Measurements from ENCODE around the gene SAMD1.

SAMD1 gene

DNA sequence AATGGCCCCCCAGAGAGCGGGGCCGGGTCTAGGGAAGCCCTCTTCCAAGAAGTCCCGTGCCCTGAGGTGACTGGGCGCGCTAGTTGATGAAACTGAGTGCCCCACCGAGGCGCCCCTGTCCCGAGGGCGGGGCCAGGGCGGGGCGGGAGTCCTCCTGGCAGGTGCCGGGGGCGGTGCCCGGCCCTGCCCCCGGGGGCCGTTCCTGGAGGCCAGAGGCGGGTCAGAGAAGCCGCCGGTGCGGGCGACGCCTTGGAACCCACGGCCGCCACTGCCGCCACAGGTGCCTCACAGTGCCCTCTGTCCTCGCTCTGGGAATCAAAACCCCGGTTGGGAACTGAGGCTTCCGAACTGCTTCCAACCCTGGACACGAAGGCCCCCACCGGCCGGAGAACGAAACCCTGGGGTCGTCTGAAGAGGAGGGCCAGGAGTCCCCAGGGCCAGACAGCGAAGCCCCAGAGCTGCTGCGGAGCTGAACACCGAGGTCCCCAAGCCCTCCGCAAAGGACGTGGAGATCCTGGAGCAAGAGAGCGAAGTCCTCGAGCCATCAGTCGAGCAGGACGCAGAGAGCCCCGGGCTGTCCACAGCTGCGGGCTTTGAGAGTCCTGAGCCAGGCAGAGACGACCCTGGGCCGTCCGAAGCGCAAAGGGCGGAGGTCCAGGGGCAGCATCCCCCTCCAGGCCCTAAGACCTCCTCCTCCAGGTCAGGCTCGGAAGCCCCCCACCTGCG, 17.9 kb downstream of the SAMD1 start, which contains the start of gene MISP3:
Gene MISP3, plus strand, starts transcription at position 252 of the 726 bp plus-strand sequence. CDS start 524 bp downstream, outside the sequence.
- H3K4me3 ChIP-seq (ENCODE audit: low read depth, low read length) = peak within 1 kb of the TSS; percentile 64
- DNase-seq (ENCODE audit: low read depth) = no peak
- TF ChIP-seq, protein P1, sequence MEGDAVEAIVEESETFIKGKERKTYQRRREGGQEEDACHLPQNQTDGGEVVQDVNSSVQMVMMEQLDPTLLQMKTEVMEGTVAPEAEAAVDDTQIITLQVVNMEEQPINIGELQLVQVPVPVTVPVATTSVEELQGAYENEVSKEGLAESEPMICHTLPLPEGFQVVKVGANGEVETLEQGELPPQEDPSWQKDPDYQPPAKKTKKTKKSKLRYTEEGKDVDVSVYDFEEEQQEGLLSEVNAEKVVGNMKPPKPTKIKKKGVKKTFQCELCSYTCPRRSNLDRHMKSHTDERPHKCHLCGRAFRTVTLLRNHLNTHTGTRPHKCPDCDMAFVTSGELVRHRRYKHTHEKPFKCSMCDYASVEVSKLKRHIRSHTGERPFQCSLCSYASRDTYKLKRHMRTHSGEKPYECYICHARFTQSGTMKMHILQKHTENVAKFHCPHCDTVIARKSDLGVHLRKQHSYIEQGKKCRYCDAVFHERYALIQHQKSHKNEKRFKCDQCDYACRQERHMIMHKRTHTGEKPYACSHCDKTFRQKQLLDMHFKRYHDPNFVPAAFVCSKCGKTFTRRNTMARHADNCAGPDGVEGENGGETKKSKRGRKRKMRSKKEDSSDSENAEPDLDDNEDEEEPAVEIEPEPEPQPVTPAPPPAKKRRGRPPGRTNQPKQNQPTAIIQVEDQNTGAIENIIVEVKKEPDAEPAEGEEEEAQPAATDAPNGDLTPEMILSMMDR (IDR thresholded peaks at IDR 0.05; ENCODE audit: low read depth, low read length, missing control alignments) = no peak

DNA sequence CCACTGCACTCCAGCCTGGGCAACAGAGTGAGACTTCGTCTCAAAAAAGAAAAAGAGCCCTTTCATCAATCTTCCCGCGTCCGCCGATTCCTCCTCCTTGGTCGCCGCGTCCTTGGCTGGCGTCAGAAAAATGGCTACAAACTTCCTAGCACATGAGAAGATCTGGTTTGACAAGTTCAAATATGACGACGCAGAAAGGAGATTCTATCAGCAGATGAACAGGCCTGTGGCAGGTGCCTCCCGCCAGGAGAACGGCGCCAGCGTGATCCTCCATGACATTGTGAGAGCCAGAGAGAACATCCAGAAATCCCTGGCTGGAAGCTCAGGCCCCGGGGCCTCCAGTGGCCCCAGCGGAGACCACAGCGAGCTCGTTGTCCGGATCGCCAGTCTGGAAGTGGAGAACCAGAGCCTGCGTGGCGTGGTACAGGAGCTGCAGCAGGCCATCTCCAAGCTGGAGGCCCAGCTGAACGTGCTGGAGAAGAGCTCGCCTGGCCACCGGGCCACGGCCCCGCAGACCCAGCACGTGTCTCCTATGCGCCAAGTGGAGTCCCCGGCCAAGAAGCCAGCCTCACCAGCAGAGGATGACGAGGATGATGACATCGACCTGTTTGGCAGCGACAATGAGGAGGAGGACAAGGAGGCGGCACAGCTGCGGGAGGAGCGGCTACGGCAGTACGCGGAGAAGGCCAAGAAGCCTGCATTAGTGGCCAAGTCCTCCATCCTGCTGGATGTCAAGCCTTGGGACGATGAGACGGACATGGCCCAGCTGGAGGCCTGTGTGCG, 20.1 kb downstream of the SAMD1 start:
- DNase-seq (ENCODE audit: low read depth) = no peak
- TF ChIP-seq, protein P1 (IDR thresholded peaks at IDR 0.05; ENCODE audit: low read depth, low read length, missing control alignments) = no peak
- no peak overlapping the region for H3K4me3 ChIP-seq (ENCODE audit: low read depth, low read length)

DNA sequence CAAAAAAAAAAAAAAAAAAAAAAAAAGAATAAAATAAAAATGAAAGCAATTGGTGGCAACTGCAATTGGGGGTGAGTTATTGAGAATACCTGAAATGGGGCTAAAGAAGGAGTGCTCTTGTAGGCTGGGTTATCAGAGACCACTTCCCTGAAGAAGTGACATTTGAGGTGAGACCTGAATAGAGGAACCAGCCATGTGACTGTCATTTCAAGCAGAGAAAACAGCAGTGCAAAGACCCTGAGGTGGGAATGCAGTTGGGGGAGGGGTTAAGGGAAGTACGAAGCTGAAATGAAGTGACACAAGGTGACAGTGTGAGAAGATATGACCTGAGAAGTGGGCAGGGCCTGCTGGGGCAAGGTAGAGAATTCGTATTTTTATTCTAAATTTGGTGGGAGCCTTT, 24.4 kb downstream of the SAMD1 start:
- TF ChIP-seq, protein P1 (IDR thresholded peaks at IDR 0.05; ENCODE audit: low read depth, low read length, missing control alignments) = no peak
- no peak overlapping the region for H3K4me3 ChIP-seq (ENCODE audit: low read depth, low read length)
- DNase-seq (ENCODE audit: low read depth) = no peak

DNA sequence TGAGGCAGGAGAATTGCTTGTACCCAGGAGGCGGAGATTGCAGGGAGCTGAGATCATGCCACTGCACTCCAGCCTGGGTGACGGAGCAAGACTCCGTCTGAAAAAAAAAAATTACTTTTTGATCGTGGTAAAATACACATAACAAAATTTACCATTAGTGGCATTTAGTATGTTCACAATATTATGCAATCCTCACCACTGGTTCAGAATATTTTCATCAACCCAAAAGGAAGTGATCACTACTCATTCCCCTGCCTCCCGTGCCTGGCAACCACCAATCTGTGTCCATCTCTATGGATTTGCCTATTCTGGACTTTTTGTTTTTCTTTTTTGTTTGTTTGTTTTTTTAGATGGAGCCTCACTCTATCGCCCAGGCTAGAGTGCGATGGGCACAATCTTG, 27.4 kb downstream of the SAMD1 start:
- H3K4me3 ChIP-seq (ENCODE audit: low read depth, low read length) = no peak overlapping the region
- TF ChIP-seq, protein P1 (IDR thresholded peaks at IDR 0.05; ENCODE audit: low read depth, low read length, missing control alignments) = no peak
- no peak for DNase-seq (ENCODE audit: low read depth)

DNA sequence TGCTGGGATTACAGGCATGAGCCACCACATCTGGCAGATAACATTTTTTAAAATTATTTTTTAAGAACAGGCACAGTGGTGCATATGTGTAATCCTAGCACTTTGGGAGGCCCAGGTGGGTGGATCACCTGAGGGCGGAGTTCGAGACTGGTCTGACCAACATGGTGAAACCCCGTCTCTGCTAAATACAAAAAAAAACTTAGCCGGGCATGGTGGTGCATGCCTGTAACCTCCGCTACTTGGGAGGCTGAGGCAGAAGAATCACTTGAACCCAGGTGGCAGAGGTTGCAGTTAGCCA, 28.0 kb downstream of the SAMD1 start:
- DNase-seq (ENCODE audit: low read depth) = no peak

DNA sequence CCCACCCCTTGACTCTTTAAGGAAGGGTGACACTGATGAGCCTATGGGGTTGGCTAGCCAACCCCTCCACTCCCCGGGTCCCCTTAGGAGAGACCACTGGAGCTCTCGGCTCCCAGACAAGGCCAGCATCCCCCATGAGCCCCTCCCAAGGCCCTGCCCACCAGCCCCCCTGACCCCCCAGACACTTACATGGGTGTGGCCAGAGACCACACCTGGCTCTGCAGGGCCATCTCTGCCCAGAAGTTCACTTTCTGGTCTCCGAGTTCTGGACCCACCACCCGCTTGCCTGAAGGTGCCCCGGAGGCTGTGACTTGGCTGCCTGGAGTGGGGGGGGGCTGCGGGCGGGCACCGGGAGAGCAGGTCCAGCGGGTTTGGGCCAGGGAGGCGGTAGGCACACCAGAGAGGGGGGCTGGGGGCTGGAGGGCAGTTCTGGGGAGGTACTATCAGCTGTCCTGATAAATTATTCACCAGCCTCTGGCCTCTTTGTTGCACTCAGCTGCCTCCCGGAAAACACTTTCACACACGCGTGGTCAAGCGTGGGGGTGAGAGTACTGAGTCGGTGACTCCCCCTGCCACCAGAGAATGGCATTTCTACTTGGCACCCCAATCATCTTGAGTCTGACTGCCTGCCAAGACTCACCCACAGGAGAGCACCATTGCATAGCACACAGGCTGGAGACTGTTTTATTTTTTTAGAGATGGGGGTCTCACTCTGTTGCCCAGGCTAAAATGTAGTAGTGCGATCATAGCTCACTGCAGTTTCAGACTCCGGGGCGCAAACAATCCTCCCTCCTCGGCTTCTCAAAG, 28.6 kb downstream of the SAMD1 start, which contains the start of gene PALM3:
Gene PALM3, minus strand, starts transcription at position 326 of the 807 bp plus-strand sequence. Its CDS starts 96 bp downstream, at position 230.
- H3K4me3 ChIP-seq (ENCODE audit: low read depth, low read length) = no peak within 1 kb of the TSS
- DNase-seq (ENCODE audit: low read depth) = no peak
- TF ChIP-seq, protein P1 (IDR thresholded peaks at IDR 0.05; ENCODE audit: low read depth, low read length, missing control alignments) = no peak

More for the DNA sequence above, 28.0 kb downstream of the SAMD1 start:
- no peak overlapping the region for H3K4me3 ChIP-seq (ENCODE audit: low read depth, low read length)
- TF ChIP-seq, protein P1 (IDR thresholded peaks at IDR 0.05; ENCODE audit: low read depth, low read length, missing control alignments) = no peak
